Endodermal cell (in vitro differentiated cells): ENCODE data around the gene XKRX. TPM values are rescaled to one million over a fixed set of nuclear protein-coding genes. Genes with fewer than 3 reads are reported as not detected.

Experiments used
- DNase-seq: peaks from one replicate; pipeline ENCODE4 v3.0.0-alpha.2; 2017
- H3K27ac ChIP-seq: 2 replicates; pipeline ENCODE4 v1.5.1; 2013; ENCODE audit warnings: mild to moderate bottlenecking, low read depth, low read length, moderate library complexity
- H3K27me3 ChIP-seq: 2 replicates; pipeline ENCODE4 v1.6.1; 2013; ENCODE audit warnings: mild to moderate bottlenecking, low read length, moderate library complexity; ENCODE audit not compliant: insufficient read depth, control insufficient read depth, poor library complexity, severe bottlenecking
- H3K36me3 ChIP-seq: 2 replicates; pipeline ENCODE4 v1.7.0; 2013; ENCODE audit warnings: mild to moderate bottlenecking, low read length, moderate library complexity; ENCODE audit not compliant: control insufficient read depth, insufficient read depth
- H3K4me1 ChIP-seq: one replicate; pipeline ENCODE4 v1.7.0; 2013; ENCODE audit warnings: low read length; ENCODE audit not compliant: control insufficient read depth, insufficient read depth
- H3K4me3 ChIP-seq: 2 replicates; pipeline ENCODE4 v1.5.1; 2013; ENCODE audit warnings: mild to moderate bottlenecking, low read length, moderate library complexity
- H3K9ac ChIP-seq: 2 replicates; pipeline ENCODE4 v1.6.1; 2013; ENCODE audit warnings: mild to moderate bottlenecking, low read length, moderate library complexity; ENCODE audit not compliant: poor library complexity, severe bottlenecking; ENCODE audit errors: extremely low read depth
- H3K9me3 ChIP-seq: 2 replicates; pipeline ENCODE4 v1.6.1; 2013; ENCODE audit warnings: mild to moderate bottlenecking, low read length, moderate library complexity; ENCODE audit not compliant: control insufficient read depth
- H3K27ac Mint-ChIP-seq: 2 replicates; pipeline ENCODE4 v1.8.0; 2020; ENCODE audit warnings: mixed read lengths
- H3K27me3 Mint-ChIP-seq: 2 replicates; pipeline ENCODE4 v1.8.0; 2021; ENCODE audit warnings: mild to moderate bottlenecking, mixed read lengths; ENCODE audit not compliant: insufficient read depth
- H3K36me3 Mint-ChIP-seq: 2 replicates; pipeline ENCODE4 v1.8.0; 2020; ENCODE audit warnings: low read depth, mixed read lengths
- H3K4me1 Mint-ChIP-seq: 2 replicates; pipeline ENCODE4 v1.8.0; 2020; ENCODE audit warnings: mixed read lengths
- H3K4me3 Mint-ChIP-seq: 2 replicates; pipeline ENCODE4 v1.8.0; 2020; ENCODE audit warnings: mild to moderate bottlenecking, moderate library complexity, mixed read lengths
- H3K9me3 Mint-ChIP-seq: 2 replicates; pipeline ENCODE4 v1.8.0; 2020; ENCODE audit warnings: mild to moderate bottlenecking, mixed read lengths
- WGBS, 2 experiments: methylation state at CpG; one replicate each; pipeline versions ENCODE4 v1.1.5 to v1.1.7; 2013; ENCODE audit warnings: missing lambda C conversion rate in 2 of 2, mixed read lengths in 1 of 2; ENCODE audit not compliant: insufficient coverage in 1 of 2, insufficient read length in 1 of 2; 5-methylcytosine and 5-hydroxymethylcytosine counted together
- total RNA-seq, 2 donors: library from RNA; stranded (reverse); fragmentation: NEBNext Ultra II Directional in 1 of 2; extraction: Animal tissue kit (Norgen Biotek cat#: 25700) in 1 of 2; gene quantifications; 2 replicates in 1 of 2; 3 replicates in 1 of 2; pipeline ENCODE4 v1.2.1, GENCODE V29; 2021
- TF ChIP-seq, protein P1 (sequence below): fragments of 200-600 bp; sonication (generic); conservative IDR thresholded peaks from 2 replicates; pipeline ENCODE4 v1.5.0; 2021; ENCODE audit warnings: antibody characterized with exemption, mild to moderate bottlenecking

Gene XKRX
- total RNA-seq, 2 donors from 2014 or later: 0.84 to 0.99 TPM

DNA sequence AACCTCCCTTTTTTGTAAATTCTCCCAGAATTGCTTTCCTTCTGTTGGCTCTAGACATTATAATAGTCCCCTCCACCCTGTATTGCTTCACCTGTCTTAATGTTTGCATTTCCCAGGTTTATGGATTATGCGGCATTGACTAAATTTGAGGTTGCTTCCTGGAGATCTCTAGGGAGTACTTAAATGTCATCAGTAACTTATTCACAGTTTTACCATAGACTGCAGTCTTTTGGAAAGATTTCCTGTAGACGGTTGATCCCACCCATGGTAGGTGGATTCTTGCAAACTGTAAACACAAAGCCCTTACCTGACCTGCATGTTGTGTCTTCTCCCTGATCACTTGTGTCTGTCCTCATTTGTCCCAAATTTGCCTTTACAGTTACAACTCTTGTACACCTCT, 48.3 kb downstream of the XKRX start:
- Mint-ChIP-seq H3K9me3 (peaks cover 59% of the 10 kb centered on the region), H3K27ac (no peak overlapping the region), H3K4me1 (peaks cover 3% of the 10 kb centered on the region), H3K4me3 (no peak overlapping the region), H3K36me3 (no peaks in the 10 kb centered on the region), H3K27me3 (no peaks in the 10 kb centered on the region)
- Histone ChIP-seq H3K27me3 (no peaks in the 10 kb centered on the region), H3K27ac (no peak overlapping the region), H3K9ac (no peak overlapping the region), H3K4me3 (no peak overlapping the region), H3K4me1 (no peaks in the 10 kb centered on the region), H3K9me3 (no peaks in the 10 kb centered on the region), H3K36me3 (no peaks in the 10 kb centered on the region)
- TF ChIP-seq, protein P1, sequence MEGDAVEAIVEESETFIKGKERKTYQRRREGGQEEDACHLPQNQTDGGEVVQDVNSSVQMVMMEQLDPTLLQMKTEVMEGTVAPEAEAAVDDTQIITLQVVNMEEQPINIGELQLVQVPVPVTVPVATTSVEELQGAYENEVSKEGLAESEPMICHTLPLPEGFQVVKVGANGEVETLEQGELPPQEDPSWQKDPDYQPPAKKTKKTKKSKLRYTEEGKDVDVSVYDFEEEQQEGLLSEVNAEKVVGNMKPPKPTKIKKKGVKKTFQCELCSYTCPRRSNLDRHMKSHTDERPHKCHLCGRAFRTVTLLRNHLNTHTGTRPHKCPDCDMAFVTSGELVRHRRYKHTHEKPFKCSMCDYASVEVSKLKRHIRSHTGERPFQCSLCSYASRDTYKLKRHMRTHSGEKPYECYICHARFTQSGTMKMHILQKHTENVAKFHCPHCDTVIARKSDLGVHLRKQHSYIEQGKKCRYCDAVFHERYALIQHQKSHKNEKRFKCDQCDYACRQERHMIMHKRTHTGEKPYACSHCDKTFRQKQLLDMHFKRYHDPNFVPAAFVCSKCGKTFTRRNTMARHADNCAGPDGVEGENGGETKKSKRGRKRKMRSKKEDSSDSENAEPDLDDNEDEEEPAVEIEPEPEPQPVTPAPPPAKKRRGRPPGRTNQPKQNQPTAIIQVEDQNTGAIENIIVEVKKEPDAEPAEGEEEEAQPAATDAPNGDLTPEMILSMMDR: no peak
- DNase-seq: no peak
- WGBS, 2 experiments: 94% methylated on average over 2 of the region's 2 CpGs; no CpG with 5 or more reads in 1 of the 2 experiments

DNA sequence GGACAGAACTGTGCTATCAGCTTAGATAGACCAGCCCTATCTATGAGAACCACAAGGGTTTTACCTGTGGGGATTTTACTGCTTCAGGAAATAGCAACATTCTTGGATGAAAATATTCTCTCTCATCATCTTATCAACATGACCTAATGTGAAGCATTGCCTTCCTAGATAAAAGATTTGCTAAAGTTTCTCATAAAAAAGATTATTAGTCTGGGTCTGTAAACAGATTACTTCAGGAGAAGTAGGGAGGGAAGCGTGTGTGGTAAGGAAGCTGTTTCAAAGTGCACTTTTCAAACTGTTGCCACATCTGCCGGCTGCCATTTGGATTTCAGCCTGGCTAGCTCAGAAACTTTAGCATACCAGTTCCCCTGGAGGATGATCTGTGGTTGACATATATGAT, 54.4 kb downstream of the XKRX start, which contains the start of gene NOX1:
Gene NOX1 (minus strand): TSS at position 35 of the 400 bp plus-strand sequence. CDS start 220 bp downstream, outside the sequence.
- Mint-ChIP-seq H3K4me1 (peaks cover 1% of the 10 kb centered on the region), H3K27me3 (no peaks in the 10 kb centered on the region), H3K36me3 (no peaks in the 10 kb centered on the region), H3K9me3 (peaks cover 45% of the 10 kb centered on the region), H3K27ac (no peak within 1 kb of the TSS), H3K4me3 (no peak within 1 kb of the TSS)
- Histone ChIP-seq H3K36me3 (no peaks in the 10 kb centered on the region), H3K9ac (no peak within 1 kb of the TSS), H3K4me3 (no peak within 1 kb of the TSS), H3K27me3 (no peaks in the 10 kb centered on the region), H3K9me3 (no peaks in the 10 kb centered on the region), H3K4me1 (no peaks in the 10 kb centered on the region), H3K27ac (no peak within 1 kb of the TSS)
- WGBS, 2 experiments: 85% methylated on average over 2 of the region's 2 CpGs; no CpG with 5 or more reads in 1 of the 2 experiments
- TF ChIP-seq, protein P1: no peak
- DNase-seq: no peak

DNA sequence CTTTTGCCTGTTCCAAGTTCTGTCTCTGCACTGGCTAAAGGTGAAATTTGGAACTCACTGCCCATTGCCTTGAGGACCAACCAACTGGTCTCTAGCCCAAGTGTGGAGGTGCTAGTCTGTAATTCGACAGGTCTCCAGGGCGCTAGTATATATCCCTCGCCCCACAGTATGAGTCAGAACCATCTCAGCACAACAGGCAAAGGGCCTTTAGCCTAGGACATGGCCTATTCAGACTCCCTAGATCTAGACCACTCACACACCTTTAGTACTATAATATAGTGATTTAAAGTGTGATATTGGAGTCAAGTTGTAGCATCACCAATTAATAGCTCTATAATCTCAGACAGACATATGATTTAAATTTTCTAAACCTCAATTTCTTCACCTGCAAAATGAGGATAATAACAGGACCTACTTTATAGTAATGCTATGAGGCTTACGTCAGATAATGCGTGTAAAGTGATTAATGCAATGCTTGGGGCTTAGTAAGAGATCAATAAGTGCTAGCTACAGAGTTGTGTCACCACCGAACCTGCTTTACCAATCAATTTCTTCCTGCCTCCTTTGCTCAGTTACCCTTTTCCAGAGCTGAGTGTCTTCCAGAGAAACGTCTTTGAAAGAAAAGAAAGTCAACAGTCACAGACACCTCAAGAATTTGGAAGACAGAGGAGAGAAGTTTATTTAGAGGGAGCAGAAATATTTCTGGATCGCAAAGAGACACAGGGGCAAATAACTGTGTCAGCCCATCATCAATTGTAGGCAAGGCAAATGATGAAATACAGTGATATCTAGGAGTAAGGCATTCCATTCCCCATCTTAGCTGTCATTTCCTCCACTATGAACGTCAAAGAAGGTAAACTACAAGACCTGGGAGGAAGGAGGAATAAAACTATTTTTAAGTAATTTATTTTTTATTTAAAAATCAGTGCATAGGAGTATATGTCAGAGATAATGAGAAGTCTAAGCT, 56.8 kb downstream of the XKRX start:
- Histone ChIP-seq H3K9me3 (no peaks in the 10 kb centered on the region), H3K27me3 (no peaks in the 10 kb centered on the region), H3K4me3 (no peak overlapping the region), H3K4me1 (no peaks in the 10 kb centered on the region), H3K27ac (no peak overlapping the region), H3K36me3 (no peaks in the 10 kb centered on the region), H3K9ac (no peak overlapping the region)
- Mint-ChIP-seq H3K4me3 (no peak overlapping the region), H3K4me1 (peaks cover 1% of the 10 kb centered on the region), H3K27ac (no peak overlapping the region), H3K9me3 (peaks cover 43% of the 10 kb centered on the region), H3K36me3 (no peaks in the 10 kb centered on the region), H3K27me3 (no peaks in the 10 kb centered on the region)
- DNase-seq: no peak
- 87% methylated on average over 8 of the region's 9 CpGs; no CpG with 5 or more reads in 1 of the 2 experiments for WGBS, 2 experiments
- TF ChIP-seq, protein P1: no peak
